ENCODE measurements around the gene FER. TPM values are rescaled to one million over a fixed set of nuclear protein-coding genes. Genes with fewer than 3 reads are reported as not detected.

Gene FER
- total RNA-seq, 4 donors from 2014 or later: 16.1 to 25.7 (median 19.1) TPM

- intact Hi-C loops (cut with DNase I; ENCODE audit: low total_unique reads): no loop called here
- DNase-seq (ENCODE audit: low spot score in 2 of 2): no peak
- no peak overlapping the region for H3K4me3 ChIP-seq (ENCODE audit: low read depth, poor library complexity, severe bottlenecking)
- no peak for TF ChIP-seq CTCF (IDR thresholded peaks at IDR 0.05)
- 88% methylated on average over 2 of the region's 2 CpGs for WGBS, 2 donors
Measured at GRCh38 chr5:109173036-109173794, 425.5 kb downstream of the FER start.

- WGBS, 2 donors: 45 to 55% methylated on average over 2 of the region's 2 CpGs
- TF ChIP-seq POLR2A (IDR thresholded peaks at IDR 0.05): no peak
- TF ChIP-seq CTCF (IDR thresholded peaks at IDR 0.05): no peak
- intact Hi-C loops (cut with DNase I; ENCODE audit: low total_unique reads): no loop called here
- no peak overlapping the region for H3K4me3 ChIP-seq (ENCODE audit: low read depth, poor library complexity, severe bottlenecking)
- DNase-seq (ENCODE audit: low spot score in 2 of 2): no peak
Measured at GRCh38 chr5:109177227-109177626, 429.5 kb downstream of the FER start.

GRCh38 chr5:109177782-109178181, 430.1 kb downstream of the FER start:
- no peak for TF ChIP-seq CTCF (IDR thresholded peaks at IDR 0.05)
- no peak for TF ChIP-seq POLR2A (IDR thresholded peaks at IDR 0.05)
- intact Hi-C loops (cut with DNase I; ENCODE audit: low total_unique reads): no loop called here

GRCh38 chr5:109180668-109181067, 433.0 kb downstream of the FER start:
- intact Hi-C loops (cut with DNase I; ENCODE audit: low total_unique reads): no loop called here
- DNase-seq (ENCODE audit: low spot score in 2 of 2): no peak
- 92 to 93% methylated on average over 4 of the region's 4 CpGs for WGBS, 2 donors
- no peak overlapping the region for H3K4me3 ChIP-seq (ENCODE audit: low read depth, poor library complexity, severe bottlenecking)
- TF ChIP-seq CTCF (IDR thresholded peaks at IDR 0.05) (no peak), POLR2A (IDR thresholded peaks at IDR 0.05) (no peak)

More at GRCh38 chr5:109177782-109178181, 430.1 kb downstream of the FER start:
- DNase-seq (ENCODE audit: low spot score in 2 of 2): no peak
- no peak overlapping the region for H3K4me3 ChIP-seq (ENCODE audit: low read depth, poor library complexity, severe bottlenecking)

GRCh38 chr5:109186759-109187158, 439.1 kb downstream of the FER start:
- TF ChIP-seq CTCF (IDR thresholded peaks at IDR 0.05) (no peak), POLR2A (IDR thresholded peaks at IDR 0.05) (no peak)
- WGBS, 2 donors: 70 to 72% methylated on average over 3 of the region's 3 CpGs
- H3K4me3 ChIP-seq (ENCODE audit: low read depth, poor library complexity, severe bottlenecking): no peak overlapping the region
- no peak for DNase-seq (ENCODE audit: low spot score in 2 of 2)
- intact Hi-C loops (cut with DNase I; ENCODE audit: low total_unique reads): no loop called here

- no peak for TF ChIP-seq CTCF (IDR thresholded peaks at IDR 0.05)
- TF ChIP-seq POLR2A (IDR thresholded peaks at IDR 0.05): no peak
- peak in 1 of 2 donors; percentile 56 for DNase-seq (ENCODE audit: low spot score in 2 of 2)
- intact Hi-C loops (cut with DNase I; ENCODE audit: low total_unique reads): no loop called here
- H3K4me3 ChIP-seq (ENCODE audit: low read depth, poor library complexity, severe bottlenecking): no peak overlapping the region
- WGBS, 2 donors: 14% methylated on average over 2 of the region's 2 CpGs
Measured at GRCh38 chr5:109191153-109191558, 443.5 kb downstream of the FER start.
